22Rv1 (cell line): ENCODE results near the gene NFIA.

Experiments used
- CTCF ChIP-seq: fragments of 450-650 bp; IDR thresholded peaks from 2 replicates; pipeline ENCODE4 v1.5.1; 2017; ENCODE audit warnings: mild to moderate bottlenecking
- ZFX ChIP-seq: fragments of 450-650 bp; IDR thresholded peaks from 2 replicates; pipeline ENCODE4 v1.6.1; 2017; ENCODE audit warnings: antibody characterized with exemption, borderline replicate concordance

- no peak for TF ChIP-seq CTCF
- no peak for TF ChIP-seq ZFX
Measured at GRCh38 chr1:61201035-61201434, 118.7 kb downstream of the NFIA start.
